ENCODE measurements around the gene SULT1C4. TPM values are rescaled to one million over a fixed set of nuclear protein-coding genes. Genes with fewer than 3 reads are reported as not detected.
"Not testable (repeated sequence)": the region's sequence is repeated elsewhere in the genome, so short reads cannot be mapped to it uniquely, and the experiment has no call there.

The SULT1C4 gene
- total RNA-seq, 1 donor from 2014 or later, result 16.0 TPM

- no peaks in the 10 kb centered on the region for H3K4me1 Mint-ChIP-seq
- H3K27ac Mint-ChIP-seq, result no peak overlapping the region
- H3K36me3 Mint-ChIP-seq, result no peaks in the 10 kb centered on the region
- no peak for TF ChIP-seq CTCF (IDR thresholded peaks at IDR 0.05; ENCODE audit: unreplicated experiment)
- no peak overlapping the region for H3K4me3 Mint-ChIP-seq
- peaks cover 9% of the 10 kb centered on the region for H3K27me3 Mint-ChIP-seq (ENCODE audit: low read depth)
- no peak for DNase-seq (ENCODE audit: low spot score in 2 of 2, unreplicated experiment in 2 of 2)
- no peaks in the 10 kb centered on the region for H3K9me3 Mint-ChIP-seq
These were observed 21.6 kb upstream of the SULT1C4 start for GRCh38 chr2:108355906-108356734.

DNA sequence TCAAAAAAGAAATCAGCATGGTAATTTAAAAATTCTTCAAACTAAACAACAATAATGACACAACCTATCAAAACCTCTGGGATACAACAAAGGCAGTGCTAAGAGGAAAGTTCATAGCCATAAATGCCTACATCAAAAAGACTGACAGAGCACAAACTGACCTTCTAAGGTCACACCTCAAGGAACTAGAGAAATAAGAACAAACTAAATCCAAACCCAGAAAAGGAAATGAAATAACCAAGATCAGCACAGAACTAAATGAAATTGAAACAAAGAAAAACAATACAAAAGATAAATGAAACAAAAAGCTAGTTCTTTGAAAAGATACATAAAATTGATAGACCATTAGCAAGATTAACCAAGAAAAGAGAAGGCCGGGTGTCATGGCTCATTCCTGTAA, 18.4 kb upstream of the SULT1C4 start:
- not testable (repeated sequence) for H3K27me3 Mint-ChIP-seq (ENCODE audit: low read depth); H3K27ac Mint-ChIP-seq; H3K4me3 Mint-ChIP-seq; H3K4me1 Mint-ChIP-seq; H3K9me3 Mint-ChIP-seq; DNase-seq (ENCODE audit: low spot score in 2 of 2, unreplicated experiment in 2 of 2); H3K36me3 Mint-ChIP-seq

DNA sequence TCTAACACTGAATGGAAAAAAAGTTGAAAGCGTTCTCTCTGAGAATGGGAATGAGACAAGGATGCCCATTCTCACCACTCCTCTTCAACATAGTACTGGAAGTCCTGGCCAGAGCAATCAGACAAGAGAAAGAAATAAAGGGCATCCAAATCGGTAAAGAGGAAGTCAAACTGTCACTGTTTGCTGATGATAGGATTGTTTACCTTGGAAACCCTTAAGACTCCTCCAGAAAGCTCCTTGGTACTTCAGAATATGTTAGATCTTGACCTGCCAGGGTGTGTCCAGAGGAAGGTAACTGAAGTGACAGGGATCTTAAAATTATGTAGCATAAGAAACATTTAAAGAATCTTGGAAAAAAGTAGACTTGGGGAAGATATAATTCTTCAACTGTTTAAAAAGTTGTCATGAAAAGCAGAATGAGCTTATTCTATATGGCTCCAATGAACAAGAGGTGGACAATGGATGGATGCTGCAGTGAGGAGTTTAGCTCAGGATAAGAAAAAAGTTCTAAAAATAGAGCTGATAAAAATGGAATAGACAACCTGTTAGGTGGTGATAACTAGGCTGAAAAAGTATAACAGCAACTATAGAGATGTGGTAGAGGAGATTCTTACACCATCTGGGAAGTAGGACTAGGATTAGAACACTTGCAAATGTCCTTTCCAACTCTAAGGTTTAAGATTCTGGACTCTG, 16.8 kb upstream of the SULT1C4 start:
- H3K27me3 Mint-ChIP-seq (ENCODE audit: low read depth), result no peaks in the 10 kb centered on the region
- H3K4me3 Mint-ChIP-seq, result no peak overlapping the region
- no peaks in the 10 kb centered on the region for H3K4me1 Mint-ChIP-seq
- no peak for DNase-seq (ENCODE audit: low spot score in 2 of 2, unreplicated experiment in 2 of 2)
- peaks cover 8% of the 10 kb centered on the region for H3K9me3 Mint-ChIP-seq
- H3K36me3 Mint-ChIP-seq, result no peaks in the 10 kb centered on the region
- no peak for TF ChIP-seq CTCF (IDR thresholded peaks at IDR 0.05; ENCODE audit: unreplicated experiment)
- H3K27ac Mint-ChIP-seq, result no peak overlapping the region

DNA sequence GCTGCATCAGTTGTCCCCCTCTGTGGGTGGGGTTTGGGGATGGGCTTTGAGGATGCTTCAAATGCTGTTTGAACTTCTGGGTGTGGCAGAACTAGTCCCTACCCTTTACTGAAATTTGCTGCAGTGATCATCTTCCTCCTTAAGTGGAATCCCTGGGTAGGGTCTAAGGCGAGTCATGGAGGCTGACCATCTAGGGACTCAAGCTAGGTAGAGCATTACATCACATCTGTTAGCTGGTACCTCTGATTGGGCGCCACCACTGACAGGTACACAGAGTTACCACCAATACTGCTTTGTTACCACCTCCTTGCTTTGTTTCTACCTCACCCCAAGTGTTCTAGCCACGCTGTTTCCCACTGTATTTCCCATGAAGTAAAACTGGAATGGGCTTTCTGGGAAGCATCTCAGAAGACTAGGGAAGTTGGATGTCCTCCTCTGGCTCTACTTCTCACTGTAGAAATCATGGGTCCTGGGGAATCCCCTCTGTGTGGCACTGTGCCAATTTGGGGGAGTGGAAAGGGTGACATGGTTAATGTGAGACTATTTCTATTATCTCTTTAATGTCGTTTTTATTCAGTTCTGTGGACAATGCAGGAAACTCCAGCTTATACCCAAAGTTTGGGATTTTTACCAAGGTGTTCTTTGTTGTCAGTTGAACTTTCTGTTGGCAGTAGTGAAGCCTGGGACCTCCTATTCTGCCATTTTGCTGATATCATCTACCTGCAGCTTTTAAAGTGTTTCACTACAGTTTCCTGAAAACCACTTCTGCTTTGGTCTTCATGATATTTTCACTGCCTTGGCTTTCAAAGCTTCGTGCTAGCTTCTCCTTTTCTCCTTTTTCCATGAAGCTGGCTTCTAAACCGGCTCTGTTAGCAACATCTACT, 14.5 kb upstream of the SULT1C4 start:
- H3K4me1 Mint-ChIP-seq, result no peaks in the 10 kb centered on the region
- no peaks in the 10 kb centered on the region for H3K27me3 Mint-ChIP-seq (ENCODE audit: low read depth)
- no peaks in the 10 kb centered on the region for H3K36me3 Mint-ChIP-seq
- H3K4me3 Mint-ChIP-seq, result no peak overlapping the region
- TF ChIP-seq CTCF (IDR thresholded peaks at IDR 0.05; ENCODE audit: unreplicated experiment), result no peak
- H3K27ac Mint-ChIP-seq, result no peak overlapping the region
- DNase-seq (ENCODE audit: low spot score in 2 of 2, unreplicated experiment in 2 of 2), result no peak
- peaks cover 8% of the 10 kb centered on the region for H3K9me3 Mint-ChIP-seq

GRCh38 chr2:108363908-108364225, 13.9 kb upstream of the SULT1C4 start:
- Mint-ChIP-seq H3K4me3 (no peak overlapping the region), H3K36me3 (no peaks in the 10 kb centered on the region), H3K4me1 (no peaks in the 10 kb centered on the region), H3K9me3 (peaks cover 8% of the 10 kb centered on the region), H3K27me3 (ENCODE audit: low read depth) (no peaks in the 10 kb centered on the region), H3K27ac (no peak overlapping the region)
- TF ChIP-seq CTCF (IDR thresholded peaks at IDR 0.05; ENCODE audit: unreplicated experiment), result no peak
- no peak for DNase-seq (ENCODE audit: low spot score in 2 of 2, unreplicated experiment in 2 of 2)
